ENCODE data around the gene PGAP3.

DNA sequence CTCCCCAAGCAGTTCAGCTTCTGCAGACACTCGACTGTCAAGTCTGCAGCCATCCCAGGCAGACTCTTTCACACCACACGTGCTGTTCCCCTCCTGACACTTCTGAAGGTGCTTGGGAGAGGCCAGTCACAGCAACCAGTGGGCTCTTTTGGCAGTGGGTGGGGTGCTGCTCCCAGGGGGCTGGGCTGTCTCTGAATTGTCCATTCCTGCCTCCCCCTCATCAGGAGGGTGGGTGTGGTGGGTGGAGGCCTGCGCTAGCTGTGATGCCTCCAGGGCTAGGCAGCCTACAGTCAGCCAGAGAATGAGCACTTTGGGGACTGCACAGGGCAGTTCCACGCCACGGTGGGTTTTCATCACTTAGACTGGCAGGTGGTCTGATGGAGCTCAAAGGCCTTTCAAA is 40.6 kb downstream of the PGAP3 start:
- TF ChIP-seq, protein P1, sequence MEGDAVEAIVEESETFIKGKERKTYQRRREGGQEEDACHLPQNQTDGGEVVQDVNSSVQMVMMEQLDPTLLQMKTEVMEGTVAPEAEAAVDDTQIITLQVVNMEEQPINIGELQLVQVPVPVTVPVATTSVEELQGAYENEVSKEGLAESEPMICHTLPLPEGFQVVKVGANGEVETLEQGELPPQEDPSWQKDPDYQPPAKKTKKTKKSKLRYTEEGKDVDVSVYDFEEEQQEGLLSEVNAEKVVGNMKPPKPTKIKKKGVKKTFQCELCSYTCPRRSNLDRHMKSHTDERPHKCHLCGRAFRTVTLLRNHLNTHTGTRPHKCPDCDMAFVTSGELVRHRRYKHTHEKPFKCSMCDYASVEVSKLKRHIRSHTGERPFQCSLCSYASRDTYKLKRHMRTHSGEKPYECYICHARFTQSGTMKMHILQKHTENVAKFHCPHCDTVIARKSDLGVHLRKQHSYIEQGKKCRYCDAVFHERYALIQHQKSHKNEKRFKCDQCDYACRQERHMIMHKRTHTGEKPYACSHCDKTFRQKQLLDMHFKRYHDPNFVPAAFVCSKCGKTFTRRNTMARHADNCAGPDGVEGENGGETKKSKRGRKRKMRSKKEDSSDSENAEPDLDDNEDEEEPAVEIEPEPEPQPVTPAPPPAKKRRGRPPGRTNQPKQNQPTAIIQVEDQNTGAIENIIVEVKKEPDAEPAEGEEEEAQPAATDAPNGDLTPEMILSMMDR (IDR thresholded peaks at IDR 0.05): no peak
- no peak for TF ChIP-seq POLR2A (IDR thresholded peaks at IDR 0.05)

All from upper lobe of left lung (tissue), 4 donors.